GM23248 (cell line): Measurements from ENCODE around the gene AAGAB. TPM values are rescaled to one million over a fixed set of nuclear protein-coding genes. Genes with fewer than 3 reads are reported as not detected.
"Not testable (repeated sequence)": the region's sequence is repeated elsewhere in the genome, so short reads cannot be mapped to it uniquely, and the experiment has no call there.

Source experiments
- DNase-seq: peaks from one replicate; pipeline ENCODE4 v3.0.0-alpha.2; 2015
- H2AFZ ChIP-seq: fragments of 200-600 bp; sonication (generic); 2 replicates; pipeline ENCODE4 v1.6.1; 2016; ENCODE audit warnings: antibody characterized with exemption
- H3F3A ChIP-seq: fragments of 200-600 bp; sonication (generic); 2 replicates; pipeline ENCODE4 v1.6.1; 2016; ENCODE audit warnings: mild to moderate bottlenecking, antibody characterized with exemption, mixed run types; ENCODE audit not compliant: insufficient read depth
- H3K27ac ChIP-seq: fragments of 200-600 bp; sonication (generic); 2 replicates; pipeline ENCODE4 v1.5.1; 2016; ENCODE audit warnings: mild to moderate bottlenecking
- H3K27me3 ChIP-seq: fragments of 200-600 bp; sonication (generic); replicated peaks from 2 replicates; pipeline ENCODE4 v1.6.1; 2016; ENCODE audit warnings: mild to moderate bottlenecking; ENCODE audit not compliant: insufficient read depth
- H3K36me3 ChIP-seq: fragments of 200-600 bp; sonication (generic); 2 replicates; pipeline ENCODE4 v1.6.1; 2016; ENCODE audit warnings: low read depth, mild to moderate bottlenecking
- H3K4me1 ChIP-seq: fragments of 200-600 bp; sonication (generic); 2 replicates; pipeline ENCODE4 v1.6.1; 2016; ENCODE audit warnings: mild to moderate bottlenecking; ENCODE audit not compliant: insufficient read depth
- H3K4me2 ChIP-seq: fragments of 200-600 bp; sonication (generic); one replicate; pipeline ENCODE4 v1.6.1; 2016; ENCODE audit warnings: mild to moderate bottlenecking; ENCODE audit not compliant: unreplicated experiment
- H3K4me3 ChIP-seq: fragments of 200-600 bp; sonication (generic); 2 replicates; pipeline ENCODE4 v1.5.1; 2016; ENCODE audit warnings: mild to moderate bottlenecking
- H3K79me2 ChIP-seq: fragments of 200-600 bp; sonication (generic); 2 replicates; pipeline ENCODE4 v1.6.1; 2016; ENCODE audit warnings: mild to moderate bottlenecking; ENCODE audit not compliant: insufficient read depth
- H3K9ac ChIP-seq: fragments of 200-600 bp; sonication (generic); 2 replicates; pipeline ENCODE4 v1.6.1; 2016; ENCODE audit warnings: mild to moderate bottlenecking
- H3K9me2 ChIP-seq: fragments of 200-600 bp; sonication (generic); 2 replicates; pipeline ENCODE4 v1.6.1; 2016; ENCODE audit warnings: mixed run types, mild to moderate bottlenecking, moderate library complexity; ENCODE audit not compliant: insufficient read depth
- H3K9me3 ChIP-seq: fragments of 200-600 bp; sonication (generic); one replicate; pipeline ENCODE4 v1.6.1; 2017; ENCODE audit warnings: low read depth
- H4K20me1 ChIP-seq: fragments of 200-600 bp; sonication (generic); 2 replicates; pipeline ENCODE4 v1.6.0; 2016; ENCODE audit not compliant: insufficient read depth
- EZH2 ChIP-seq: fragments of 200-600 bp; sonication (generic); IDR thresholded peaks from 2 replicates; pipeline ENCODE4 v1.6.1; 2018; ENCODE audit warnings: antibody characterized with exemption, mild to moderate bottlenecking; ENCODE audit not compliant: insufficient read depth, poor library complexity, severe bottlenecking
- EZH2phosphoT487 ChIP-seq: fragments of 200-600 bp; sonication (generic); IDR thresholded peaks from 2 replicates; pipeline ENCODE4 v1.6.1; 2018; ENCODE audit warnings: antibody characterized with exemption, moderate library complexity, mild to moderate bottlenecking, low read depth; ENCODE audit not compliant: insufficient read depth
- WGBS, 2 experiments: methylation state at CpG; one replicate each; pipeline ENCODE4 v1.1.6; 2015 to 2017; ENCODE audit warnings: low lambda C conversion rate in 2 of 2, low coverage in 1 of 2; ENCODE audit errors: missing lambda C conversion rate in 2 of 2; 5-methylcytosine and 5-hydroxymethylcytosine counted together
- in situ Hi-C: fragments of 300-500 bp; cut with MboI; formaldehyde crosslinking; loops from 2 replicates; pipeline ENCODE4 v1.15.0; 2020
- polyA plus RNA-seq: library from polyadenylated mRNA; unstranded; fragments of >200 nt; fragmentation: Nextera tagmentation; extraction: Ambion mirVana; gene quantifications from 2 replicates; pipeline ENCODE4 v1.2.1, GENCODE V29; 2016
- total RNA-seq: library from RNA; depleted of rRNA; stranded (reverse); fragments of >200 nt; shearing (Covaris generic); gene quantifications from 2 replicates; pipeline ENCODE4 v1.2.3, GENCODE V29; 2014

AAGAB gene
- total and polyA plus RNA-seq, 2 experiments from 2014 or later: 40.9 to 43.3 TPM

DNA sequence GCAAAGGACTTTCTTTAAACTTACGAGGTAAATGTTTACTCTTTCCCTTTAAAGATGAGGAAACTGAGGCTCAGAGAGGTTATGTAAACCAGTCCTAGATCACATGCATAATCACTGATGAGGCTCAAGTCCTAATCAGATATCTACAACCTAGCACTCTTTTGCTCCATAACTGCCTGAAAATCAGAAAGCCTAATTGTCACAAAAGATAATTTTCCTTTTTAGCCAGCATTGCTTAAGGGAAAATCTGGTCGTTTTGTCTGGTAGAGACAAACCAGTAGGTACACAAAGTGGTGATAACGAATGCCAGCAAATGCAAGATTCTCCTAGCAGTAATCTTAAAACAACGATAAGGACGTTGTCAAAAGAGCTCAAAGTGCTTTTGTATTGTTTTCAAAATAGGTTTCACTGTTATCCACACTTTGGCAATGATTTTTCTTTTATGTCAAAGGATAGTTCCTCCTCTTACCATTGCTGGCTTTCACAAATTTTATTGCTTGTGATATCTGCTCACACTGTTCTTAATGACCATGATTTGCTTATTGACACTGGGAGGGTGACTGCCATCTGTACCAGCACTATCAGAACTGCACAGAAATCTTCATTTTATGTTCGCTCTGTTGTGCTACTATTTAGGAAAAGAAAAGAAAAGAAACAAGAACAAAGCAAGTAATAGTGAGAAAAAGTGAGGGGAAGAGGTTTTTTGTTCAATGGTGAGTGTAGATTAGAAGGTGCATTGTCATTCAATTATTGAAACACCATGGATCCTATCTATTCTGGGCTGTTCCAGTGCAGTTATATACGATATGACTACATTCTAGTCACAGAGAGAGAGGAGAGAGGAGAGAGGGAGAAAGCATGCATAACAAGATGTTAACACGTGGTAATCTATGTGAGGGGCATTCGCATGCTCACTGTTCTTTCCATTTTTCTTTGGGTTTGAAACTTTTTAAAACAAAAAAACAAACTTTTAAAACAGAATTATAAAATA, 13.8 kb upstream of the AAGAB start:
- H4K20me1 ChIP-seq: no peaks in the 10 kb centered on the region
- H3K4me2 ChIP-seq: no peak overlapping the region
- H3K4me3 ChIP-seq: no peak overlapping the region
- H3K4me1 ChIP-seq: no peaks in the 10 kb centered on the region
- no peak for DNase-seq
- in situ Hi-C loops: no loop called here
- no peaks in the 10 kb centered on the region for H3K9me3 ChIP-seq
- H3K9ac ChIP-seq: no peak overlapping the region
- no peak for TF ChIP-seq EZH2
- TF ChIP-seq EZH2phosphoT487: no peak
- no peak overlapping the region for H3K27ac ChIP-seq
- 87 to 89% methylated on average over 9 of the region's 9 CpGs for WGBS, 2 experiments
- no peaks in the 10 kb centered on the region for H3K36me3 ChIP-seq
- no peaks in the 10 kb centered on the region for H3K79me2 ChIP-seq
- no peaks in the 10 kb centered on the region for H3K9me2 ChIP-seq
- H2AFZ ChIP-seq: no peak overlapping the region
- no peaks in the 10 kb centered on the region for H3F3A ChIP-seq
- no peaks in the 10 kb centered on the region for H3K27me3 ChIP-seq

DNA sequence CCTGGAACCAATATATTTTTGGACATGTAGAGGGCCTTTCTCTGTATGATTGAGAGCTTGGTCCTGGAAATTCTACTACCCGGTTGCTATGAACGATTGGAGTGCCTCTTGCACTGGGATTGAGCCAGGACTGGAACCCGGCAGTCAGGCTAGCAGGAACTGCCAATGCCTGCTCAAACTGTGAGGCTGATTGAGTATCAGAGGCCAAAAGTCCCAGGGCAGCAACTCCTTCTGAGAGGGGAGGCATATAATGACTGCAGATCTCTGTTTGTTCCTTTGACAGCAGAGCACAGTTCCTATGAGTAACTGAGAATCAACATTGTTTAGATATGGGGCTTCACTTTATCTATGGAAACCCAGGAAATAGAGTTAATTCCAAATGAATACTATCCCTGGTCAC, 13.0 kb upstream of the AAGAB start:
- Histone ChIP-seq H3K27ac (no peak overlapping the region), H3K79me2 (no peaks in the 10 kb centered on the region), H3F3A (no peaks in the 10 kb centered on the region), H3K4me2 (no peak overlapping the region), H3K9me2 (no peaks in the 10 kb centered on the region), H3K27me3 (no peaks in the 10 kb centered on the region), H2AFZ (no peak overlapping the region), H3K4me3 (no peak overlapping the region), H3K36me3 (no peaks in the 10 kb centered on the region), H3K4me1 (no peaks in the 10 kb centered on the region), H3K9me3 (no peaks in the 10 kb centered on the region), H4K20me1 (no peaks in the 10 kb centered on the region), H3K9ac (no peak overlapping the region)
- DNase-seq: no peak
- in situ Hi-C loops: no loop called here
- 21 to 30% methylated on average over 3 of the region's 3 CpGs for WGBS, 2 experiments
- no peak for TF ChIP-seq EZH2
- TF ChIP-seq EZH2phosphoT487: no peak

- Histone ChIP-seq H3K27ac (no peak overlapping the region), H3K4me1 (no peaks in the 10 kb centered on the region), H3K9ac (no peak overlapping the region), H3K36me3 (no peaks in the 10 kb centered on the region), H4K20me1 (no peaks in the 10 kb centered on the region), H3K9me2 (no peaks in the 10 kb centered on the region), H3K27me3 (no peaks in the 10 kb centered on the region), H3K4me2 (no peak overlapping the region), H2AFZ (no peak overlapping the region), H3K79me2 (no peaks in the 10 kb centered on the region), H3K4me3 (no peak overlapping the region), H3K9me3 (no peaks in the 10 kb centered on the region), H3F3A (no peaks in the 10 kb centered on the region)
- in situ Hi-C loops: no loop called here
- WGBS, 2 experiments: 76 to 82% methylated on average over 6 of the region's 6 CpGs
- no peak for DNase-seq
- no peak for TF ChIP-seq EZH2phosphoT487
- no peak for TF ChIP-seq EZH2
These were observed 12.4 kb upstream of the AAGAB start for GRCh38 chr15:67266870-67267269.

DNA sequence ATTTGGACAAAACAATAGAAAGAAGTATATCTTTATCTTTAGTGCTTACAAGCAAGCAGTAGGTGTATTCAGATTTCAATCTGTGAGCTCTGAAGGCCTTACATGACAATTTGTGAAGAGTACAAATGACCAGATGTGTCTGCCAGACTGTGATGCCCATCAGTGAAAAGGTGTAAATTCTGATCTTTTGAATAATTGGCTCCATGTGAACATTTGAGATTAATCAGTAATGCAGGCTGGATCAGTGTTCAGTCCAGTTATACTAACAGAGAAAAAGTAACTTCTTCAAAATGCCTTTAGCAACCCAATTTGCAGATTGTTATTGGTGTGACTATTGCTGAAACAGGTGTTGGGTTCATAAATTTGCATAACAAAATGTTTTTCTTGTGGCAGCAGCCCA, 5.3 kb upstream of the AAGAB start:
- Histone ChIP-seq H3K9me2 (no peaks in the 10 kb centered on the region), H3K9me3 (no peaks in the 10 kb centered on the region), H4K20me1 (no peaks in the 10 kb centered on the region), H3K27ac (no peak overlapping the region), H3K79me2 (no peaks in the 10 kb centered on the region), H3K4me3 (no peak overlapping the region), H3K27me3 (no peaks in the 10 kb centered on the region), H3K36me3 (no peaks in the 10 kb centered on the region), H2AFZ (no peak overlapping the region), H3F3A (peaks cover 4% of the 10 kb centered on the region; the same call in 1 of the 2 replicates), H3K9ac (no peak overlapping the region), H3K4me2 (no peak overlapping the region), H3K4me1 (no peaks in the 10 kb centered on the region)
- DNase-seq: no peak
- in situ Hi-C loops: no loop called here
- TF ChIP-seq EZH2: no peak
- no peak for TF ChIP-seq EZH2phosphoT487

DNA sequence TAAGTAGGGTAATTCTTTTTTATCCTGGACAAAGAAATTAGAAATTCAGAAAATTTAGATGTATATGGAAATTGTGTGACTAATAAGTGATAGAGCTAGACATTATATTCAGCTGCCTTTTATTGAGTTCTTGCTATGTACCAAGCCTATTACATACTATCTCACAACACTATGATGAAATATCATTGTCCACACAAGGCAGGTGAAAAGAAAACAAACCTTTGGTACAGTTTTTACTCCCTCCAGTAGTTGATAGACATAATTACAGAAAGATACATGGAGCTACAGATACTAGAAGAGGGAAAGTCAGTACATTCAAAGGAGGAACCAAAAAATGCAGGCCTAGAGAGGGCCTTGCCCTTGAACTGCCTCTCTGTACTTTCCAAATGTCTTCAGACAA, 4.9 kb upstream of the AAGAB start:
- no peak overlapping the region for H3K9ac ChIP-seq
- no peaks in the 10 kb centered on the region for H3K9me3 ChIP-seq
- H3K36me3 ChIP-seq: no peaks in the 10 kb centered on the region
- H3K27me3 ChIP-seq: no peaks in the 10 kb centered on the region
- no peak overlapping the region for H3K27ac ChIP-seq
- H2AFZ ChIP-seq: no peak overlapping the region
- TF ChIP-seq EZH2phosphoT487 (no peak), EZH2 (no peak)
- in situ Hi-C loops: no loop called here
- no peak overlapping the region for H3K4me3 ChIP-seq
- peaks cover 4% of the 10 kb centered on the region; the same call in 1 of the 2 replicates for H3F3A ChIP-seq
- H3K9me2 ChIP-seq: no peaks in the 10 kb centered on the region
- H4K20me1 ChIP-seq: no peaks in the 10 kb centered on the region
- H3K4me2 ChIP-seq: no peak overlapping the region
- H3K4me1 ChIP-seq: no peaks in the 10 kb centered on the region
- no peaks in the 10 kb centered on the region for H3K79me2 ChIP-seq
- no peak for DNase-seq

DNA sequence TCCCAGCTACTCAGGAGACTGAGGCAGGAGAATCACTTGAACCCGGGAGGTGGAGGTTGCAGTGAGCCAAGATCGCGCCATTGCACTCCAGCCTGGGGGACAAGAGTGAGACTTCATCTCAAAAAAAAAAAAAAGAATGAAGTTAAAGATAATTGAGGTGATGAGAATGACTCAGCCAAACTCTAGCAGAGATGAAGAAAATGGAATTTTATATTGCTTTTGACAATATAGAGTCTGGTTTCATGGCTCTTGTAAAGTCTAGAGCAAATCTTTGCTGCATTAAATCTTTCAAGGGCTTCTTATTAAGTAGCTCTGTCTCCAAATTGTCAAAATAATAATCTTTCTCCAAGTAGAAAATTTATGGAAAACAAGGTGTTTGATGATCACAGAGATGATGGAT, 4.0 kb upstream of the AAGAB start:
- H3K9me3 ChIP-seq, H4K20me1 ChIP-seq, H3K27me3 ChIP-seq, H2AFZ ChIP-seq, H3K9me2 ChIP-seq, H3K27ac ChIP-seq, in situ Hi-C loops, H3K79me2 ChIP-seq, DNase-seq, H3K4me2 ChIP-seq, H3K4me3 ChIP-seq, H3K9ac ChIP-seq, H3K36me3 ChIP-seq, H3K4me1 ChIP-seq: not testable (repeated sequence)
- WGBS, 2 experiments: 89 to 98% methylated on average over 3 of the region's 3 CpGs
- peaks cover 11% of the 10 kb centered on the region for H3F3A ChIP-seq
